Cortex of kidney (tissue), 1 donor: ENCODE results near the gene VWA8.

ENCODE experiments used
- DNase-seq: peaks from one replicate; lab custom pipeline; 2025; lab: John Stamatoyannopoulos, UW

Gene VWA8

GRCh38 chr13:41613471-41613870 is 347.4 kb downstream of the VWA8 start:
- no peak for DNase-seq

DNA sequence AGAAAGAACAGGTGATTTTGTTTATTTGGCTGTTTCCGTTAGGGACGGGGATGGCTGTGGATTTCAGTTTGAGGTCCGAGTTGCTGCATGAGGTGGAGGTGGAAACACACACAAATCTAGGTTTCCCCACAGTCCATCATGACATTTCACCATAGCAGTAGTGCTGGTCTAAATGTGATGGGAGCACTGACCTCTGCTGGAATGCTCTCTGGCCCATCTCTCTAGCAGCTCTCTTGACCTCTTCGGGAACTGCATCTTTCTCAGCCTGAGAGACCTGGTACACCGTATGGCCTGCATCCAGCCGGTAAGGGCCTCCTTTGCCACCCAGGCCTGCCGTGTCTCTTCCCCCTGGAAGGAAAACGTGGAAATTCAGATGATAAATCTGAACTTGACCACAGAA is 349.5 kb downstream of the VWA8 start:
- no peak for DNase-seq

DNA sequence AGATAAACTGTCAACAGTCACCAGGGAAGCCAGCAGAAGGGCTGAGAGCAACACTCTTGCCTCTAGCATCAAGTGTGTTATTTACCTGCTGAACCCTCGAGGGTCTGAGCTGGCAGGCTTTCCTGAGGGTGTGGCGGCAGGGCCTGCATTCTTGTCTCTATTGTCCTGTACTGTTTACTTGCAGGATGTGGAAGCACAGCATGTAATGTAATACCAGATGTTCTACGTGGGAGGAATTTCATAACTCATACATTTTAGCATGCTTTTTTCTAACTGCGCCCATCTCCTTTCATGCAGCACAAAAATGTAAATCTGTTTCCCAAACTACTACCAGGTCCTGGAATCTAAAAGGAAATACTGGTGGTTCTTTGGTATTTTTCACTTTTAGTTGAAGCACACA is 350.5 kb downstream of the VWA8 start:
- DNase-seq, result no peak

DNA sequence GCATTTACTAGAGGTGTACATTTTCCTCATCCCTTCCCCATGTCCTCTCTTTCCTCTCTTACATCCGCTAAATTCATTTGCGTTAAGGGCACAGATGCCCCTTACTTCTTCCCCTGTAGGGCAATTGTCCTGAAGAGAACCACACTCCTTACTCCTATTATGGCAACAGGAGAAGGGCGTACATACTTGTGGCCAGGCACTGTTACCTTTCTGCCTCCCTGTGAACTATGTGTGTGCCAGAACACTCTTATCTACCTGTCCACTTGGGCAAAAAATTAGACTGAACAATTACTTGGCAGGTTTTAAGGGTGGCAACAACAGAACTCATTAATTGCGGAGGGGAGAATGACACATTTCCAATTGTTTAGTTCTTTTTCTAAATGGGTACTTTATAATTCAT is 351.1 kb downstream of the VWA8 start:
- no peak for DNase-seq

GRCh38 chr13:41608839-41609177 is 352.1 kb downstream of the VWA8 start:
- DNase-seq, result no peak

DNA sequence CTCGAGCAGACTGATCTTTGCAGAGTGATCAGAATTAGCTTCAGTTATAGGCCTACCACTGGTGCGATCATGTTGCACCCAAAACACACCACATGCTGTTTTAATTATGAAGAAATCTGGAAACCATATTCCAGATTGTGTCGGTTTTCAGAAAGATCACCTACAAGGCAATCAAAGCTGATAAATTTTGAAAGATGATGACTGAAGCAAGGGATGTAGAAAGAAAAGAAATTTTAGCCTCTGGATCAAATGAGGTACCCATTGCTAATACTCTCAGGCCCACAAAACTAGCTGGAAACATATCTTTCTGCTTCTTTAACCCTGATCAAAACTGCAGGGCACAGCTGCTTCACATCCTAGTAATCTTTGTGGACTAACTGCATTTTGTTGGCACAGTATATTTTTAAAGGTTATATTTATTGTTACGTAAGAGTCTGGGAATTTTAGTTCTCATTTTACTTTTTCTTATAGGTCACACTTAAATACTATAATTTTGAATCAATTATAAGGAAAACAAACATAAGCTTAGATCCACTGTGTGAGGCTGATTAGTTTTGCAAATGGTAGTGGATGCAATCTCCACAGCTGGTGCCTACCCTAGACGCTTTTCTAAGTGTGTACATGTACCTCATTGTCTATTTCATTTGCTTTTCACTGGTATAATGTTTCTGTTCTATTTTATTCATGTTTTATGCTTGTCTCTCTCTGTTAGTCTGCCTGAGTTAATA is 352.6 kb downstream of the VWA8 start:
- DNase-seq, result no peak

- no peak for DNase-seq
Observed at GRCh38 chr13:41606646-41607045, 354.3 kb downstream of the VWA8 start.

GRCh38 chr13:41605319-41606285 is 355.3 kb downstream of the VWA8 start:
- DNase-seq, result no peak

GRCh38 chr13:41603917-41604316 is 357.0 kb downstream of the VWA8 start:
- DNase-seq, result no peak

- DNase-seq, result no peak
Observed at GRCh38 chr13:41601718-41602445, 359.0 kb downstream of the VWA8 start.

GRCh38 chr13:41599619-41600018 is 361.3 kb downstream of the VWA8 start:
- DNase-seq, result no peak

DNA sequence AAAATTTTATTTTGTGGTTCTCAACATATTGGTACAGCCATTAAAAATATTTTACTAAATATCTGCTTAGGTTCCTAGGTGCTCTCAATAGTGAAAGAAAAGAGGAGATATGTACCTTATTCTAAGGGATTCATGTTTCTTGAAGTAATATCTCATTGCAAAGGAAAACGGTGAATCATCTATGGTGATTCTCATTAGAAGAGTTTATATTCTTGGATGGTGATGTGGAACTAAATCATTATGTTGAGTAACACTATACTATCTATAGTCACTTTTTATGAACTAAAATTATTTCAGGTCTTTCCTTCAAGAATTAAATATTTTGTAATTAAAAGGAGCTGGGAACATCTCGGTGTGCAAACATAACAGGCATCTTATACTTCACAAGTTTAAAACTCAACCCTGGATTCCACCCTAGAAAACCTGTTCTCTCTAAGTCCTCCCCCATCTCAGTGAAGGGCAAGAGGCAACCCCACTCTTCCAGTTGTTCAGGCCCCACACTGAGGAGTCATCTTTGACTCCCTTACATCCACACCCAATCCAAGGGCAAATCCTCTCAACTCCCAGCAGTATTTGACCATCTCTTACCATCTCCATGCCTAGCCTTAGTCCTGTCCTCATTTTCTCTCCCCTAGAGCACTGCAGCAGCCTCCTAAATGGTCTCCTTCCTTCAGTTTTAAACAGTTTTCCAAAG is 363.4 kb downstream of the VWA8 start:
- no peak for DNase-seq

GRCh38 chr13:41596190-41596589 is 364.7 kb downstream of the VWA8 start:
- no peak for DNase-seq

- no peak for DNase-seq
Observed at GRCh38 chr13:41595298-41595697, 365.6 kb downstream of the VWA8 start.

- no peak for DNase-seq
Observed at GRCh38 chr13:41590643-41591042, 370.3 kb downstream of the VWA8 start.

GRCh38 chr13:41590122-41590521 is 370.8 kb downstream of the VWA8 start:
- DNase-seq, result no peak

DNA sequence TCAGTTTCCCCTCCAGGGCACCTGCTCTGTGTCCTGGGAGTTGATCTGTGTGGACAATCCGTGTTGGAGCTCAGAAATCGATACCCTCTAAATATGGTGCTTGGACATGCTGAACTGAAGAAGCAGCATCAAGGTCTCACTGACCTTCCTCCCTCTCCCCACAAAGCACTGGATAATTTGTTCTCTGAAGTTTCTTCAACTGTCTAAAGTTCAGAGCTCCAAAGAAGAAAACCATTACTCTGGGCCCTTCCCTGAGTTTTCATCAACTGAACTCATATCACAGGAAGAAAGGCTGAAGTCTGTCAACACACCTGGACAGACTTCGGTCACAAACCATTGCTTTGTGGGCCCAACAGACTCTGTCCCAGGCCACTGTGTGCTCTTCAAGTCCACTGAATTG is 371.5 kb downstream of the VWA8 start:
- no peak for DNase-seq

DNA sequence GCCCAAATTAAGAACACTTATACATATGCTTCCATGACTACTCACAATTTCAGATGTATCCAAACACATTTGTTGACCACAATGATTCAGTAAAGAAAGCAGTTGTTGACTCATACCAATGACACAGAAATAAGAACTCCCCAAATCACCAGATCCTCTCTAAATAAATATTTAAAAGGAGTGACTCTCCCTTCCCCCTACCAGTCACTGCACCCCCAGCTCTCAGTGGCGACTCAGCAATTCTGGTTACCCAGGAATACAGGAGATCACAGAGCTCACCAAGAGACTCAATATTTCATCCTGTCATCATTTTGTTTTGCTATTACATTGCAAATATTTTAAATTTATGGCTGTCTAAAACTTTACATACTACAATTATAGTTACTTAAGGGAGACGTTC is 372.0 kb downstream of the VWA8 start:
- no peak for DNase-seq

- no peak for DNase-seq
Observed at GRCh38 chr13:41588448-41588847, 372.5 kb downstream of the VWA8 start.

DNA sequence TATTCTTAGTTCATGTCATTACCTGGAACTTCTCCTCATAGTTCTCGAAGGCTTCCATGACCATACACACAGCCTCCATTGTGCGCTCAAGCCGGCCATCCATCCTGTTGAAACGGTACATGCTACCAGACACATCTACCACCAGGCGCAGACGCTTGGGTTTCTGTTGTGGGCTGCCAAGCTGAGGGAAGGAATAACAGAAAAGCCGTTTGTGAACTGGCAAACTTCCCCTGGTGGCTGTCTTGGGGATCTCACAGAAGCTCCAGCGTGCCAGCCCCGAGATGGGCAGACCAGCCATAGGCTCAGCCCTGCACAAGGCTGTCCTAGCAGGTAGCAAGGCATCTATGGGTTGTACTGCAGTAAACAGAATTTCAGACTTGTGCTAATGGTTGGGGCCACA is 373.4 kb downstream of the VWA8 start:
- DNase-seq, result no peak

GRCh38 chr13:41586216-41586615 is 374.7 kb downstream of the VWA8 start:
- DNase-seq, result no peak

DNA sequence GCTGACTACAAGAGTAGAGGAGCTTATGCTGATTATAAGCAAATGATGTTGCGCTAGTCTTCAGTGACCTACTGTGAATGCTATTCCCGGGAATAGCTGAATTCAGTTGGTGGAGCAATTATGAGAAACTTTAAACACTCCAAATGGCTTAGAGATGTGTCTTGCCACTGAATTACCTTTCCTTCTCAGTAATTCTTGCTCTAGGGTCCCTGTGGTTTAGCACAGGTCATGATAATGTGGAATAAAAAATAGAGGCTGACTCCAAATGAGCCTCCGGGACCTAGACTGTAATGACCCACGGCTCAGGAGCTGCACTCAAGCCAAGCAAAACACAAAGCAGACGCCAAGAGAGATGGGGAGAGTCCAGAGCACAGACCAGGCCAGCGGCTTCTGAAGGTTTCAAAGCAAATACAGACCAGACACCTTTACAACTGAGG is 378.9 kb downstream of the VWA8 start:
- no peak for DNase-seq
